Activated CD4-positive, alpha-beta T cell treated with anti-CD3 and anti-CD28 coated beads, Interleukin-10, Interleukin-2, amounts not matched to agents 100 ng/mL and 50 ng/mL, durations not matched to agents 16 hours and 8 hours (primary cell): ENCODE measurements around the gene SORCS2.

Experiments
- DNase-seq: peaks from one replicate; pipeline ENCODE4 v3.0.0-alpha.2; 2020

SORCS2 gene

GRCh38 chr4:7248857-7249256, 56.5 kb downstream of the SORCS2 start:
- DNase-seq, result no peak

GRCh38 chr4:7251321-7251720, 59.0 kb downstream of the SORCS2 start:
- no peak for DNase-seq

DNA sequence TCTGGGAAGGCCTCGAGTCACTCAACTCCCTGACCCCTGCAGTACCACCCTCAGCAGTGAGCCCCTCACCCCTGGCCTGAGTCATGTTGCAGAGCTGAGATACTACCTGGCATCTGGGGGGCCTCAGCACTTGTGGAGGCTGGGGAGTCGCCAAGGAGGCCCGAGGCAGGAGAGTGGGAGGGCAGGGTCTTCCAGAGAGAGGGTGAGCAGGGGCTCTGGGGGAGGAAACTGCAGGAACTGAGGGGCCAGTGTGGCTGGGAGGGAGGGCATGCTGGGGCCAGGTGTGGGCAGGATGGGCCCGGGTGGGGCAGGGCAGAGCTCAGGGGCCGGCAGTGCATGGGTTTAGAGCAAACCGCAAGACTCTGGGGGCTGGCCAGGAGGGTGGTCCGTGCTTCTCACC, 59.7 kb downstream of the SORCS2 start:
- DNase-seq, result no peak

GRCh38 chr4:7252510-7253340, 60.4 kb downstream of the SORCS2 start:
- no peak for DNase-seq

GRCh38 chr4:7253341-7253700, 61.0 kb downstream of the SORCS2 start:
- no peak for DNase-seq

DNA sequence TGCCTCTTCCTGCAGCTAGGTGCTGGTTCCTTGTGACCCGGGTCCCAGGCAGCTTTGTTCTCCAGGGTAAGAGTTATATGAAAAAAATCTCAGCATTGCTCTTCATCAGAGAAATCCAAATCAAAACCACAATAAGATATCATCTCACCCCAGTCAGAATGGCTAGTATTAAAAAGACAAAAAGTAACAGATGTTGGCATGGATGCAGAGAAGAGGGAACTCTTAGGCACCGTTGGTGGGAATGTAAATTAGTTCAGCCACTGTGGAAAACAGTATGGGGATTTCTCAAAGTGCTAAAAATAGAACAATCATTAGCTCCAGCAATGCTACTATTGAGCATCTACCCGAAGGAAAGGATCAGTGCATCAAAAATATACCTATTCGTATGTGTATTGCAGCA, 61.5 kb downstream of the SORCS2 start:
- DNase-seq, result no peak

DNA sequence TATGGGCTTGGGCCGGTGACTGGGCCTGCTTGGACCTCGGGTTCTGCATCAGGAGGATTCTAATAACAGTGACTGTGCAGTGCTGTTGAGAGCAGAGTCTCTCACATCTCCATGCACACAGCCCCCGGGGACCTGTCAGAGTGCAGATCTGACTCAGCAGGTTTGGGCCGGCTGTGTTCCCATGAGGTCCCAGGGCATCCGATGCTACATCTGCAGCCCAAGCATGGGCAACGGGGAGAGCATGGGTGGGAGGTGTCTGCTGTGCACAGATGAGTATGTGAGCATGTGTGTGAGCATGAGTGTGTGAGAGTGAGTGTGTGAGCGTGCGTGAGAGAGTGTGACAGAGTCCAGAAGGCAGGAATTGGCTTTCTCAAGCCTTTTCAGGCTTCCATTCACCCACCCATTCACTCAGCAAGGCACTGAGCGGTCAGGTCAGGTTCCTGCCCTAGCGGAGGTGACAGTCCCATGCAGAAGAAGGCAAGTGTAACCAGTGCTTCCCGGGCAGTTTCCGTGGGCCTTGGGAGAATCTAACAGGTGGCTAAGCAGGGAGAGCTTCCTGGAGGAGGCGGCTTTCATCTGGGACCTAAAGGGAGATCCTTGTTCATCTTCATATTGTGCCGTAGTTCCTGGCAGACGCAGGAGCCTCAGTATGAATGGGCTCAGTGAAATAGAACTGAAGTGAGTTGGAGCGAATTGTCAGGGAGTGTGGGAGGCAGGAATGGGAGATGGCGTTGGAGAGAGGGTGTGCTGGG, 62.6 kb downstream of the SORCS2 start:
- DNase-seq, result no peak

DNA sequence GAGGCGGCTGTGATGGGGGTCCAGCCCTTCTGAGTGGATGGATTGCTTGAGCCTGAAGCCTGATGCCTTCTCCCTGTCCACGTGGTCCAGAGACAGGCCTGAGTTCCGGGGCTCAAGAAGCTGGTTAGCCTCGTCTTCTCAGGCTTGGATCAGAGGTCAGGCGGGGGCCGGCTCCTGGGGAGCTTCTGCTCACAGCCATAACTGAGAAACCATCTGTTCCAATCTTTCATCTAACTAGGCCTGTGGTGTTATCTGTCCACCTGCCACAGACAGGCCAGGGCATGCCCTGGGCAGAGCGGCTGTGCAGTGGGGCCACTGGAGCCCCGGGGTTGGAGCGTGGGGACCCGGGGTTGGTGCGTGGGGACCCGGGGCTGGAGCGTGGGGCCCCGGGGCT, 63.1 kb downstream of the SORCS2 start:
- no peak for DNase-seq

DNA sequence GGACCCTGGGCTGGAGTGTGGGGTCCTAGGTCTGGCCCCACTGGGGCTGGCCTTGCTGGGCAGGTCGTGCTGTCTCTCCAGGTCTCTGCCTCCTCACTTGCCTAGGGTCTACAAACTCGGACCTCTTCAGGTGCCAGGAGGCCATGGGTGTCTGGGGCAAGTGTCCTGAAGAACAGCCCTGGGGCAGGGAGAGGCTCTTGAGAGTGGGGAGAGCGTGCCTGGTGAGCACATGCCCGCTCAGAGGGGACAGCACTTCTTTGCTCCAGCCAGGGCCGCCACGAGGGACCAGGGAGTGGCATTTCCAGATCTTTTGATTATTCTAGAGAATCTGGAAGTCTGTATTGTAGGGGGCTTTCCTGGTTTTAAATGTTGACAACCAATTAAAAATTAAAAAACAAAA, 63.7 kb downstream of the SORCS2 start:
- no peak for DNase-seq

- DNase-seq, result no peak
Observed at GRCh38 chr4:7256984-7257810, 64.9 kb downstream of the SORCS2 start.

GRCh38 chr4:7259039-7259438, 66.7 kb downstream of the SORCS2 start:
- DNase-seq, result no peak

- DNase-seq, result no peak
Observed at GRCh38 chr4:7260569-7260968, 68.2 kb downstream of the SORCS2 start.

- no peak for DNase-seq
Observed at GRCh38 chr4:7261087-7261486, 68.7 kb downstream of the SORCS2 start.

GRCh38 chr4:7261536-7261935, 69.2 kb downstream of the SORCS2 start:
- DNase-seq, result no peak

GRCh38 chr4:7262134-7262533, 69.8 kb downstream of the SORCS2 start:
- no peak for DNase-seq

DNA sequence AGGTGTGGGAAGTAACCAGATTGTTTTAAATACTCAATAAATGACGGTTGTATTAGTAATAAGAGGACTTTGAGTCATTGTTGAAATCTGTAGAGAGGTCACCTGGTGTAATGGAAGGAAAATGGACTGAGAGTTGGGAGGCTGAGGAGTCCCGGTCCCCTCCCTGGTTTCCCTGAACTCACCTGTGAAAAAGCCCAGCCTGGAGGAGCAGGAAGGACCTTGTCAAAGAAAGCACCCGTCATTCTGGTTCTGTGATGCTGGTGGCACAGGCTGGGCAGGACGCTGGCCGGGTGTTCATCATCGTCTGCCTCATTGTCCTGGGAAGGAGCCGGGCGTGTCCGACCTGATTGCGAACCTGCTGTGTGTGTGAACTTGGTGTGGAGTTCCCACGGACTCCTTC, 70.8 kb downstream of the SORCS2 start:
- no peak for DNase-seq

- no peak for DNase-seq
Observed at GRCh38 chr4:7264694-7265093, 72.4 kb downstream of the SORCS2 start.

- DNase-seq, result no peak
Observed at GRCh38 chr4:7266525-7267292, 74.4 kb downstream of the SORCS2 start.

DNA sequence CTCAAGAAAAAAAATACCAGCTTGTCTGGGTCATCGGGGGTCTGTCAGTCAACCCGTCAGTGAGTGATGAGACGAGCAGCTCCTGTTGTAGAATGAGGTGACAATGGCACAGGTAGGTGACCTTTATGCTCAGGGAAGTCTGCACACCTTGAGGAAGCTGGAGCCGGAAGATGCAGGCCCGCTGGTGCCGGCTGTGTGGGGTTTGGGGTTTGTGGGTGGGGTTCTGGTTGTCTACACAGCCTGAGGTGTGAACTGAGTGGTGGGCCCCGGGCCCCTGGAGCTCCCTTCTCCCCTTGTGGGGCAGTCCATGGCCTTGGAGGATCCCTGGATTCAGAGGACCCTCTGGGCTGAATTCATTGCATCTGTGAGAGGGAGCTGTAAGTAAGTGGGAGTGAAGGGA, 75.5 kb downstream of the SORCS2 start:
- no peak for DNase-seq

DNA sequence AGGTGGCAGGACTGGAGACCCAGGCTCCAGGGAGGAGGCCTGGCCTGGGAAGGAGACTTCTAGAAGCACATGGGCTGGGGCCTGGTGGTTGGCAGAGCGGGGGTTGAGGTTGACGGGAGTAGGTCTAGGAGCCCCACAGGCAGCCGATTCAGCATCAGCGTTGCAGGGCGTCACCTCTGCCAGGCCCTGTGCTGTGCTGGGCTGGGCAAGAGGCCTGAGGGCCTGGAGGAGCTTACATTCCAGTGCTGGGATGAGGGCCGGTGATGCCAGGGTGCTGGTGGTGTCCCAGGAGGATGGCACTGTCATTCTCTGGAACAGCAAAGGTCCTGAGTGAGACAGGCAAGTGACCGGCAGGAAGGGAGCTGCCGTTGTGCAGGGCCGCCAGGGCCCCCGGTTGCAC, 76.6 kb downstream of the SORCS2 start:
- no peak for DNase-seq

GRCh38 chr4:7270121-7270520, 77.8 kb downstream of the SORCS2 start:
- no peak for DNase-seq

DNA sequence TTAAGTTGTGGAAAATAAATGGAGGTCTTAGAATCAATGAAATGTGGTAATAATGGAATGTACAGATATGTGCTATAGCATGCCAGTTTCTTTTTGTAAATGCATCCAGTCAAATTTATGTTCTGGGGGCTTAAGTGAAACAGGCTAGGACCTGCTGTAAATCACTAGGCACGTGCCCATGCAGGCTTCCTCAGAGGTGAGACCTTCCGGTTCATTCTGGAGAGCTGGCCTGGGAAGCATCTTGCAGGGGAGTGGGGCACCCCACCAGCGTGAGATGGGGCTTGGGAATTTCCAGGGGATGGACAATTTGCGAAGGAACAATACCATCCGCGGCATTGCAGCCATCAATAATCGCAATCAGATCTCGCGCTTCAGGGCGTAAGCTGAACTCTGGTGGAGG, 80.1 kb downstream of the SORCS2 start:
- DNase-seq, result no peak

DNA sequence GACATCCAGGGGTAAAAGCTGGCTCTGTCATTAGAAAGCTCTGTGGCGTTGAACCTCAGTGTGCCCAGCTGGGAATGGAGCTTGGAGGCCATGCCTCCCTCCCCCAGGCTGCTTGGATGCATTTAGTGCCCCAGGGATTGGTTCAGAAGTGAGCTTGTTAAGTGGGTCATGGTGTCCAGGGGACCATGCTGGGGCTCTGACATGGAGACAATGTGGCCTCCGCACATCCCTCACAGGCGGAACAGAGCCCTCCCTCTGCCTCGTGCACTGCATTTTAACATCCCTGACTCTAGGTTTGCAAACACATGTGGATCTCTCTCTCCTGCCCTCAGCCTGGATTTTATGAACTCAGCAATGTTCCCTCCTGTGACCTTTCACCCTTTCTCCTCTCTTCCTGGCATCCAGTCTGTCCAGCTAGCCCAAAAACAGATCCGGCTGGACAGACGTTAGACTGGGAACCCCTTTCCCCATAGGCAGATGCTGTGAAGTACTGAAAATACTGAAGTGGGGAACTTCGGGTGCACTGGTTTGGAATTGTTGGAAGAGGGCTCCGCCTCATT, 81.5 kb downstream of the SORCS2 start:
- no peak for DNase-seq
